HepG2 (cell line): ENCODE results near the gene PDPR. TPM values are rescaled to one million over a fixed set of nuclear protein-coding genes. Genes with fewer than 3 reads are reported as not detected.

Experiments
- HOXA7 ChIP-seq: sonication (generic); formaldehyde crosslinking; IDR thresholded peaks from 2 replicates; pipeline ENCODE4 v1.8.1; 2022; ENCODE audit warnings: mild to moderate bottlenecking, missing genetic modification reagents, moderate library complexity
- HOXA9 ChIP-seq: sonication (generic); formaldehyde crosslinking; IDR thresholded peaks from 2 replicates; pipeline ENCODE4 v1.8.1; 2022; ENCODE audit warnings: missing genetic modification reagents, mild to moderate bottlenecking, moderate library complexity, borderline replicate concordance
- KDM4B ChIP-seq: sonication (generic); formaldehyde crosslinking; IDR thresholded peaks from 2 replicates; pipeline ENCODE4 v1.4.0; 2020; ENCODE audit warnings: missing genetic modification reagents
- MXD4 ChIP-seq: IDR thresholded peaks from 2 replicates; pipeline ENCODE4 v1.6.1; 2016; ENCODE audit warnings: mild to moderate bottlenecking, missing biosample characterization, missing genetic modification reagents
- NBN ChIP-seq: fragments of 450-650 bp; conservative IDR thresholded peaks from 2 replicates; pipeline ENCODE4 v1.6.1; 2017
- NFYC ChIP-seq: IDR thresholded peaks from 2 replicates; pipeline ENCODE4 v1.6.1; 2016; ENCODE audit warnings: missing genetic modification reagents, missing compliant biosample characterization
- SNAI1 ChIP-seq: sonication (generic); formaldehyde crosslinking; IDR thresholded peaks from 2 replicates; pipeline ENCODE4 v1.5.0; 2020; ENCODE audit warnings: mild to moderate bottlenecking, missing genetic modification reagents, borderline replicate concordance
- SOX6 ChIP-seq, 2 experiments: fragments of 450-650 bp in 1 of 2; sonication (generic) in 1 of 2; formaldehyde crosslinking in 1 of 2; IDR thresholded peaks; 2 replicates each; pipeline versions ENCODE4 v1.4.0 to v1.6.1; 2017 to 2020; ENCODE audit warnings: antibody characterized with exemption in 1 of 2, mild to moderate bottlenecking in 1 of 2, missing genetic modification reagents in 1 of 2
- ZBTB42 ChIP-seq: sonication (generic); formaldehyde crosslinking; IDR thresholded peaks from 2 replicates; pipeline ENCODE4 v1.5.0; 2020; ENCODE audit warnings: mild to moderate bottlenecking, missing genetic modification reagents
- ZMYM2 ChIP-seq: sonication (generic); formaldehyde crosslinking; IDR thresholded peaks from 2 replicates; pipeline ENCODE4 v1.8.0; 2022; ENCODE audit warnings: mild to moderate bottlenecking, missing genetic modification reagents
- ZNF30 ChIP-seq: sonication (generic); formaldehyde crosslinking; IDR thresholded peaks from 2 replicates; pipeline ENCODE4 v1.5.0; 2020; ENCODE audit warnings: mild to moderate bottlenecking, missing genetic modification reagents
- ZNF552 ChIP-seq: sonication (generic); formaldehyde crosslinking; IDR thresholded peaks from 2 replicates; pipeline ENCODE4 v1.9.0; 2022; ENCODE audit warnings: missing genetic modification reagents, mild to moderate bottlenecking, borderline replicate concordance
- ZNF747 ChIP-seq: sonication (generic); formaldehyde crosslinking; IDR thresholded peaks from 2 replicates; pipeline ENCODE4 v1.8.1; 2023; ENCODE audit warnings: missing genetic modification reagents, mild to moderate bottlenecking, borderline replicate concordance
- polyA plus RNA-seq, 8 experiments: library from polyadenylated mRNA; depleted of rRNA in 3 of 8; stranded (reverse) in 7 of 8; unstranded in 1 of 8; fragments of >200 nt; fragmentation: Illumina TruSeq in 4 of 8; extraction: Trizol in 4 of 8; gene quantifications; 2 replicates each; pipeline versions ENCODE4 v1.2.1 to v1.2.3, GENCODE V29; 2011 to 2016; ENCODE audit warnings: low read depth in 4 of 8, missing spikeins in 1 of 8, mixed read lengths in 1 of 8; ENCODE audit not compliant: insufficient read depth in 1 of 8
- total RNA-seq, 5 experiments: library from RNA; depleted of rRNA; stranded (reverse); fragments of >200 nt; fragmentation: Illumina TruSeq; extraction: Trizol; gene quantifications; 2 replicates each; pipeline ENCODE4 v1.2.3, GENCODE V29; 2016; ENCODE audit warnings: low read depth in 1 of 5
- TF ChIP-seq, protein P1 (sequence below): sonication (generic); formaldehyde crosslinking; IDR thresholded peaks from 2 replicates; pipeline ENCODE4 v1.4.0; 2020; ENCODE audit warnings: mild to moderate bottlenecking, missing genetic modification reagents
- TF ChIP-seq, protein P2 (sequence below): sonication (generic); formaldehyde crosslinking; IDR thresholded peaks from 2 replicates; pipeline ENCODE4 v1.4.0; 2020; ENCODE audit warnings: low read depth, missing genetic modification reagents
- TF ChIP-seq, protein P3 (sequence below), 2 experiments: fragments of 450-650 bp in 1 of 2; sonication (generic) in 1 of 2; formaldehyde crosslinking; IDR thresholded peaks; 2 replicates each; pipeline versions ENCODE4 v1.5.0 to v1.8.0; 2020 to 2022; ENCODE audit warnings: mild to moderate bottlenecking in 1 of 2, missing genetic modification reagents in 1 of 2
- TF ChIP-seq, protein P4 (sequence below): IDR thresholded peaks from 2 replicates; pipeline ENCODE4 v1.6.1; 2016; ENCODE audit warnings: missing compliant biosample characterization, missing genetic modification reagents, borderline replicate concordance

The PDPR gene
- total and polyA plus RNA-seq, 2 of the 13 experiments (the other 11 are each of a cell fraction or from before 2014, with no cell fraction given): 19.5 to 29.9 TPM

DNA sequence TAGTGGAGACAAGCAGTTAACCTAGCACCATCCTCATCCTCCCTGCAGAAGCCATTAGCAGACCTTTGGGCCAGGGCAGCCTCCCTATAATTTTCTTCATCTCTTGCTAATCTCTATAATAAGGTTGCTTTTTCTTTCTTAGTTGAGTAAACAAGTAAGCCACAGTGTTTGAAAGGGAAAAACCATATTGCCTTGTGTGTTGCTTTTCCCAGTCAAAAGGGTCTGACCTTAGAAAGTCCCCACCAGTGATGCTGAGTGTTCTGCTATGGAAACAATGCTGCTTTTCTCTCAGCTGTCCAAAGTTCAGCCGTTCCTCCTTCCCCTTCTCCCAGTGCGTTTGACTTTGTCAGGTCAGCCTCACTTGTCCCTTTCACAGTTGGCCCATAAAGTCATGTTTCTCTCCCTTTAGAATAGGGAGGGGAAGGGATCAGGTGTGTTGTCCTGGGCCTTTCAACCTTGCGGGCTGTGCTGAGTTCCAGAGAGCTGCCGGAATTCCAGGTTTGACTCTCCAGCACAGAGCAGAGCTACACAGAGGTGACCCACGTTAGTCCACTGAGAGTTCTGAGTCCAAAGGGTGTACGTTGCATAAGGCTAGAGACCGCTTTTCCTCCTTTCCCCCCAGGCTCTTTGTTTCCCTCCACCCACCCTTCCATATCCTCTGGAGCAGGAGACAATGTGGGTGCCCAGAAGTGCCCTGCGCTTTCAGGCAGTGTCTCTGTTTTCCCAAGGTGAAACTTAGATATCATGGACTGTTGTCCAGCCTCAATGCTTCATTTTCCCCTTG is 43.5 kb downstream of the PDPR start (continued):
- TF ChIP-seq HOXA9 (CRISPR knock-in tag) (no peak), ZNF552 (CRISPR knock-in tag) (0 out of 2 replicates have a peak, but pooled peaks have one; percentile 37), ZNF747 (CRISPR knock-in tag) (peak; percentile 87; the same call in 1 of the 2 replicates), SOX6 (IDR thresholded peaks at IDR 0.05) (no peak), SOX6 (CRISPR knock-in tag; IDR thresholded peaks at IDR 0.05) (peak; percentile 98), SNAI1 (no peak), ZBTB42 (CRISPR knock-in tag) (no peak), NFYC (CRISPR knock-in tag) (peak; percentile 24; the same call in 1 of the 2 replicates), KDM4B (CRISPR knock-in tag) (peak; percentile 40; the same call in 1 of the 2 replicates), ZNF30 (CRISPR knock-in tag) (no peak), HOXA7 (no peak), ZMYM2 (CRISPR knock-in tag) (peak; percentile 89; the same call in 1 of the 2 replicates), NBN (no peak), MXD4 (CRISPR knock-in tag) (no peak; the same call in 1 of the 2 replicates)
- TF ChIP-seq, protein P1, sequence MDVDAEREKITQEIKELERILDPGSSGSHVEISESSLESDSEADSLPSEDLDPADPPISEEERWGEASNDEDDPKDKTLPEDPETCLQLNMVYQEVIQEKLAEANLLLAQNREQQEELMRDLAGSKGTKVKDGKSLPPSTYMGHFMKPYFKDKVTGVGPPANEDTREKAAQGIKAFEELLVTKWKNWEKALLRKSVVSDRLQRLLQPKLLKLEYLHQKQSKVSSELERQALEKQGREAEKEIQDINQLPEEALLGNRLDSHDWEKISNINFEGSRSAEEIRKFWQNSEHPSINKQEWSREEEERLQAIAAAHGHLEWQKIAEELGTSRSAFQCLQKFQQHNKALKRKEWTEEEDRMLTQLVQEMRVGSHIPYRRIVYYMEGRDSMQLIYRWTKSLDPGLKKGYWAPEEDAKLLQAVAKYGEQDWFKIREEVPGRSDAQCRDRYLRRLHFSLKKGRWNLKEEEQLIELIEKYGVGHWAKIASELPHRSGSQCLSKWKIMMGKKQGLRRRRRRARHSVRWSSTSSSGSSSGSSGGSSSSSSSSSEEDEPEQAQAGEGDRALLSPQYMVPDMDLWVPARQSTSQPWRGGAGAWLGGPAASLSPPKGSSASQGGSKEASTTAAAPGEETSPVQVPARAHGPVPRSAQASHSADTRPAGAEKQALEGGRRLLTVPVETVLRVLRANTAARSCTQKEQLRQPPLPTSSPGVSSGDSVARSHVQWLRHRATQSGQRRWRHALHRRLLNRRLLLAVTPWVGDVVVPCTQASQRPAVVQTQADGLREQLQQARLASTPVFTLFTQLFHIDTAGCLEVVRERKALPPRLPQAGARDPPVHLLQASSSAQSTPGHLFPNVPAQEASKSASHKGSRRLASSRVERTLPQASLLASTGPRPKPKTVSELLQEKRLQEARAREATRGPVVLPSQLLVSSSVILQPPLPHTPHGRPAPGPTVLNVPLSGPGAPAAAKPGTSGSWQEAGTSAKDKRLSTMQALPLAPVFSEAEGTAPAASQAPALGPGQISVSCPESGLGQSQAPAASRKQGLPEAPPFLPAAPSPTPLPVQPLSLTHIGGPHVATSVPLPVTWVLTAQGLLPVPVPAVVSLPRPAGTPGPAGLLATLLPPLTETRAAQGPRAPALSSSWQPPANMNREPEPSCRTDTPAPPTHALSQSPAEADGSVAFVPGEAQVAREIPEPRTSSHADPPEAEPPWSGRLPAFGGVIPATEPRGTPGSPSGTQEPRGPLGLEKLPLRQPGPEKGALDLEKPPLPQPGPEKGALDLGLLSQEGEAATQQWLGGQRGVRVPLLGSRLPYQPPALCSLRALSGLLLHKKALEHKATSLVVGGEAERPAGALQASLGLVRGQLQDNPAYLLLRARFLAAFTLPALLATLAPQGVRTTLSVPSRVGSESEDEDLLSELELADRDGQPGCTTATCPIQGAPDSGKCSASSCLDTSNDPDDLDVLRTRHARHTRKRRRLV (CRISPR knock-in tag): no peak; the same call in 1 of the 2 replicates
- TF ChIP-seq, protein P2, sequence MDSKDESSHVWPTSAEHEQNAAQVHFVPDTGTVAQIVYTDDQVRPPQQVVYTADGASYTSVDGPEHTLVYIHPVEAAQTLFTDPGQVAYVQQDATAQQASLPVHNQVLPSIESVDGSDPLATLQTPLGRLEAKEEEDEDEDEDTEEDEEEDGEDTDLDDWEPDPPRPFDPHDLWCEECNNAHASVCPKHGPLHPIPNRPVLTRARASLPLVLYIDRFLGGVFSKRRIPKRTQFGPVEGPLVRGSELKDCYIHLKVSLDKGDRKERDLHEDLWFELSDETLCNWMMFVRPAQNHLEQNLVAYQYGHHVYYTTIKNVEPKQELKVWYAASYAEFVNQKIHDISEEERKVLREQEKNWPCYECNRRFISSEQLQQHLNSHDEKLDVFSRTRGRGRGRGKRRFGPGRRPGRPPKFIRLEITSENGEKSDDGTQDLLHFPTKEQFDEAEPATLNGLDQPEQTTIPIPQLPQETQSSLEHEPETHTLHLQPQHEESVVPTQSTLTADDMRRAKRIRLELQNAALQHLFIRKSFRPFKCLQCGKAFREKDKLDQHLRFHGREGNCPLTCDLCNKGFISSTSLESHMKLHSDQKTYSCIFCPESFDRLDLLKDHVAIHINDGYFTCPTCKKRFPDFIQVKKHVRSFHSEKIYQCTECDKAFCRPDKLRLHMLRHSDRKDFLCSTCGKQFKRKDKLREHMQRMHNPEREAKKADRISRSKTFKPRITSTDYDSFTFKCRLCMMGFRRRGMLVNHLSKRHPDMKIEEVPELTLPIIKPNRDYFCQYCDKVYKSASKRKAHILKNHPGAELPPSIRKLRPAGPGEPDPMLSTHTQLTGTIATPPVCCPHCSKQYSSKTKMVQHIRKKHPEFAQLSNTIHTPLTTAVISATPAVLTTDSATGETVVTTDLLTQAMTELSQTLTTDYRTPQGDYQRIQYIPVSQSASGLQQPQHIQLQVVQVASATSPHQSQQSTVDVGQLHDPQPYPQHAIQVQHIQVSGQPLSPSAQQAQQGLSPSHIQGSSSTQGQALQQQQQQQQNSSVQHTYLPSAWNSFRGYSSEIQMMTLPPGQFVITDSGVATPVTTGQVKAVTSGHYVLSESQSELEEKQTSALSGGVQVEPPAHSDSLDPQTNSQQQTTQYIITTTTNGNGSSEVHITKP: peak; percentile 77; the same call in 1 of the 2 replicates
- TF ChIP-seq, protein P3, sequence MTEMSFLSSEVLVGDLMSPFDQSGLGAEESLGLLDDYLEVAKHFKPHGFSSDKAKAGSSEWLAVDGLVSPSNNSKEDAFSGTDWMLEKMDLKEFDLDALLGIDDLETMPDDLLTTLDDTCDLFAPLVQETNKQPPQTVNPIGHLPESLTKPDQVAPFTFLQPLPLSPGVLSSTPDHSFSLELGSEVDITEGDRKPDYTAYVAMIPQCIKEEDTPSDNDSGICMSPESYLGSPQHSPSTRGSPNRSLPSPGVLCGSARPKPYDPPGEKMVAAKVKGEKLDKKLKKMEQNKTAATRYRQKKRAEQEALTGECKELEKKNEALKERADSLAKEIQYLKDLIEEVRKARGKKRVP (CRISPR knock-in tag; IDR thresholded peaks at IDR 0.05): no peak
- TF ChIP-seq, protein P4, sequence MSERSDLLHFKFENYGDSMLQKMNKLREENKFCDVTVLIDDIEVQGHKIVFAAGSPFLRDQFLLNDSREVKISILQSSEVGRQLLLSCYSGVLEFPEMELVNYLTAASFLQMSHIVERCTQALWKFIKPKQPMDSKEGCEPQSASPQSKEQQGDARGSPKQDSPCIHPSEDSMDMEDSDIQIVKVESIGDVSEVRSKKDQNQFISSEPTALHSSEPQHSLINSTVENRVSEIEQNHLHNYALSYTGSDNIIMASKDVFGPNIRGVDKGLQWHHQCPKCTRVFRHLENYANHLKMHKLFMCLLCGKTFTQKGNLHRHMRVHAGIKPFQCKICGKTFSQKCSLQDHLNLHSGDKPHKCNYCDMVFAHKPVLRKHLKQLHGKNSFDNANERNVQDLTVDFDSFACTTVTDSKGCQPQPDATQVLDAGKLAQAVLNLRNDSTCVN (CRISPR knock-in tag): peak; percentile 53
